ENCODE data around the gene TIMM29. TPM values are rescaled to one million over a fixed set of nuclear protein-coding genes. Genes with fewer than 3 reads are reported as not detected.

Gene TIMM29
- total and polyA plus RNA-seq, 7 experiments from 2014 or later, result 15.8 to 47.5 (median 27.1) TPM

DNA sequence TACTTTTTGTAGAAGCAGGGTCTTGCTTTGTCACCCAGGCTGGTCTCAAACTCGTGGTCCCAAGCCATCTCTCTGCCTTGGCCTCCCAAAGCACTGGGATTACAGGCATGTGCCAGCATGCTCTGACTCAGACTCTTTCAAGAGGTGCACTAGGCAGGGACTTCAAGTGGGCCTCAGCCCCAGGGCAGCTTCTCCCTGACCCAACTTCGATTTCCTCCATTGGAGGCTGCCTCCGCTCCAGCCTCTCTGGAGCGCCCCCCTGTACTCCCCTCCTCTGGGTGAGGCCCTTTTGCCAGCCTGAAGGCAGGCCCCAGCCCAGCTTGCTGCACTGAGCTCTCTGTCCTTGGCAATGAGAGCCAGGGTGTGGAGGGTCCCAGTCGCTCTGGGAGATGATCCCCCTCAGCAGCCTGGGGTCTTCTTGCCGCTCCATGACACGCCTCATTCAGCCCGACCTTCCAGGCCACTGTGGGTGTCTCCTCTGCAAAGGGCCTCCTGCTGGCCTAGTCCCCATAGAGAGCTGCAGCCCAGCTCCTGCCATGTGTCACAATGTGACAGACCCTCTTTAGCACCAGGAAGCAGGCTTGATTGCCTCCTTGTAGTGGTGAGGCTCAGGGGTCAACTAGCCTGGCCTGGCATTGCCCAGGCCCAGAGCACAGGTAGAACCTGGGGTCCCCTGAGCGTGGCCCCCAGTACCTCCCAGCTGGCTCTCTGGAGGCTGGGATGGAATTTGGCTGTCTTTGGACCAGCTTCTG, 40.8 kb upstream of the TIMM29 start:
- no peak overlapping the region for H3K27ac Mint-ChIP-seq
- Histone ChIP-seq H3K4me3 (ENCODE audit: low read length) (no peak overlapping the region), H3K9me3 (ENCODE audit: control insufficient read depth in 2 of 3, low read length in 3 of 3) (no peaks in the 10 kb centered on the region), H3K27ac (ENCODE audit: low read depth, low read length) (no peak overlapping the region), H3K27me3 (ENCODE audit: control insufficient read depth in 2 of 2, insufficient read depth in 2 of 2, low read length in 2 of 2) (no peaks in the 10 kb centered on the region), H3K4me1 (ENCODE audit: control insufficient read depth in 2 of 2, insufficient read depth in 2 of 2, low read length in 2 of 2) (no peaks in the 10 kb centered on the region), H3K36me3 (ENCODE audit: control insufficient read depth in 2 of 3, insufficient read depth in 3 of 3, low read length in 3 of 3) (no peaks in the 10 kb centered on the region)
- no peak for DNase-seq
- no peaks in the 10 kb centered on the region for H3K27me3 Mint-ChIP-seq
- peaks cover 3 to 21% (median 10%) of the 10 kb centered on the region in 7 donors for H3K4me1 Mint-ChIP-seq
- H3K9me3 Mint-ChIP-seq, result no peaks in the 10 kb centered on the region
- no peak for ATAC-seq
- CTCF ChIA-PET, result no interaction called here
- H3K36me3 Mint-ChIP-seq, result no peaks in the 10 kb centered on the region
- intact Hi-C loops (cut with micrococcal nuclease), result no loop called here
- H3K4me3 Mint-ChIP-seq, result no peak overlapping the region
- POLR2A ChIA-PET, result no interaction called here

DNA sequence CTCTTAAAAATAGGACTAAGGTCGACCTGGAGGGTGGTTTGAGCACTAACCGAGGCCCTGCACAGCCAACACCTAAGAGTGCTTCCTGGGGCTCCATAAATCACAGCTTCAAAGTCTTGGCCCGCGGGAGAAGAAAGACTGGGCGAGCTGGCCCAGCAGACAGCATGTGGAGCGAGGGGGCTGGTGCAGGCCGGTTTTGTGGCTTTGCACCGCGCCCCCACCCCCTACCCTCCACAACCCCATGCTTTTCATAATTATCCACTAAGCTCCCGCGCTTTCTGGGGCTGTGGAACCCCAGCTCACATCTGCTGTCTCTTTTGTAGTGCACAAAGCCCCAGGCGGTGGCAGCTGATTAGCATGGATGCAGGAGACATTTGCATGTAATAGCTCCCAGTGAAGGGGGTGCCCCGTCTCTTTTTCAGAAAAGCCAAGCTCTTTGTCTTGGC, 40.2 kb upstream of the TIMM29 start:
- no peaks in the 10 kb centered on the region for H3K36me3 ChIP-seq (ENCODE audit: control insufficient read depth in 2 of 3, insufficient read depth in 3 of 3, low read length in 3 of 3)
- H3K27me3 ChIP-seq (ENCODE audit: control insufficient read depth in 2 of 2, insufficient read depth in 2 of 2, low read length in 2 of 2), result no peaks in the 10 kb centered on the region
- no peaks in the 10 kb centered on the region for H3K9me3 ChIP-seq (ENCODE audit: control insufficient read depth in 2 of 3, low read length in 3 of 3)
- H3K4me3 Mint-ChIP-seq, result no peak overlapping the region
- POLR2A ChIA-PET, result no interaction called here
- peak overlapping the region in 2 of 9 donors; percentile 17 to 52 for H3K27ac Mint-ChIP-seq
- H3K27ac ChIP-seq (ENCODE audit: low read depth, low read length), result no peak overlapping the region
- H3K27me3 Mint-ChIP-seq, result no peaks in the 10 kb centered on the region
- H3K9me3 Mint-ChIP-seq, result no peaks in the 10 kb centered on the region
- no peak overlapping the region for H3K4me3 ChIP-seq (ENCODE audit: low read length)
- peaks cover 3 to 21% (median 10%) of the 10 kb centered on the region in 7 donors for H3K4me1 Mint-ChIP-seq
- no peak for DNase-seq
- intact Hi-C loops (cut with micrococcal nuclease), result no loop called here
- no peaks in the 10 kb centered on the region for H3K4me1 ChIP-seq (ENCODE audit: control insufficient read depth in 2 of 2, insufficient read depth in 2 of 2, low read length in 2 of 2)
- ATAC-seq, result no peak
- H3K36me3 Mint-ChIP-seq, result no peaks in the 10 kb centered on the region
- CTCF ChIA-PET, result no interaction called here

DNA sequence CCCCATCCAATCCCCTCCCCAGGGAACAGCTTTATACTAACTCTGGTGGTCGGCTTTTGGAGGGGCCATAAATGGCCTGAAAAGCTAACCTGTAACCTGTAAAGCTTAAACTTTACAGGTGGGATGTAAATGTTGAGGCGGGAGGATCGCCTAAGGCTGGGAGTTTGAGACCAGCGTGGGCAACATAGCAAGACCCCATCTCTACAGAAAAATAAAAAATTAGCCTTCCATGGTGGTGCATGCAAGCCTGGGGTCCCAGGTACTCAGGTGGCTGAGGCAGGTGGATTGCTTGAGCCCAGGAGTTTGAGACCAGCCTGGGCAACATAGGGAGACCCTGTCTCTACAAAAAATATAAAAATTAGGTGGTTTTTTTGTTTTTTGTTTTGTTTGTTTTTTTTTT, 38.7 kb upstream of the TIMM29 start:
- H3K36me3 ChIP-seq (ENCODE audit: control insufficient read depth in 2 of 3, insufficient read depth in 3 of 3, low read length in 3 of 3), result no peaks in the 10 kb centered on the region
- H3K36me3 Mint-ChIP-seq, result peaks cover 0 to 3% (median 0%) of the 10 kb centered on the region in 5 donors
- H3K4me3 Mint-ChIP-seq, result no peak overlapping the region
- no peaks in the 10 kb centered on the region for H3K27me3 ChIP-seq (ENCODE audit: control insufficient read depth in 2 of 2, insufficient read depth in 2 of 2, low read length in 2 of 2)
- no peak for DNase-seq
- no peak overlapping the region for H3K27ac Mint-ChIP-seq
- H3K4me3 ChIP-seq (ENCODE audit: low read length), result no peak overlapping the region
- ATAC-seq, result no peak
- no peaks in the 10 kb centered on the region for H3K9me3 Mint-ChIP-seq
- H3K27ac ChIP-seq (ENCODE audit: low read depth, low read length), result no peak overlapping the region
- peaks cover 3 to 21% (median 10%) of the 10 kb centered on the region in 7 donors for H3K4me1 Mint-ChIP-seq
- POLR2A ChIA-PET, result no interaction called here
- no peaks in the 10 kb centered on the region for H3K27me3 Mint-ChIP-seq
- H3K9me3 ChIP-seq (ENCODE audit: control insufficient read depth in 2 of 3, low read length in 3 of 3), result no peaks in the 10 kb centered on the region
- CTCF ChIA-PET, result interaction anchor here (0.6 kb wide), 1 partner anchor 544 kb away, joined by 3 read pairs; no protein-coding TSS in a partner anchor
- H3K4me1 ChIP-seq (ENCODE audit: control insufficient read depth in 2 of 2, insufficient read depth in 2 of 2, low read length in 2 of 2), result no peaks in the 10 kb centered on the region
- intact Hi-C loops (cut with micrococcal nuclease), result no loop called here

DNA sequence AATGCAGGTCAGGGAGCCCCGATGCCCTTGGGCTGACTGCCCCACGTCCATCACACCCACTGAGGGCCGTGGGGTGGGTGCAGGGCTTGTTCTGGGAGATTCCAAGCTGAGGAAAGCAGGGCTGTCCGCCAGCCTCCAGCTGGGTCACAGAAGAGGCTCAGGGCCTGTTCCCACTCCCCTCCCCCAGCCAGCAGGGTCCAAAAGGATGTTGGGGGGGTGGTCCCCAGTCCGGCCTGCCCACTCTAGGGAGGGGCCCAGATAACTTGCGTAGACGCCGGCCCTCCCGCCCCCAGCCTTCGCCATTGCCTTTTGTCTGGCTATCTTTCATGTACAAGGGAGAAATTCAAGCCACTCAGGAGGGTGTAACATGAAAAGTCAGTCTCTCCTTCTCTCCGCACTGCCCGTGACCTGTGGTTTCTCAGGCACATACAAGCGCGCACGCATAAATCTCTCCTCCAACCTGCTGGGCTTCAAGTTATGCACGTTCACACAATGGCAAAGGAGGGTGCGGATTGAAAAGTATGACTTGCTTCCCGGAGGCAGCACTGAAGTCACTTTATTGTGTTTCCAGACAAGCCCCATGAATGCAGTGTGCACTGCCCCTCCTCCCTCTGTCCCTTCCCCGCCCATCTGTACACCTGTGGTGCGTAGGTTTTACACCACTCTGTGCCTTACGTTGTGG, 37.1 kb upstream of the TIMM29 start:
- no peaks in the 10 kb centered on the region for H3K36me3 ChIP-seq (ENCODE audit: control insufficient read depth in 2 of 3, insufficient read depth in 3 of 3, low read length in 3 of 3)
- intact Hi-C loops (cut with micrococcal nuclease), result no loop called here
- DNase-seq, result no peak
- peaks cover 0 to 3% (median 0%) of the 10 kb centered on the region in 5 donors for H3K36me3 Mint-ChIP-seq
- peaks cover 8 to 26% (median 12%) of the 10 kb centered on the region in 7 donors for H3K4me1 Mint-ChIP-seq
- H3K4me3 ChIP-seq (ENCODE audit: low read length), result no peak overlapping the region
- no peak overlapping the region for H3K27ac ChIP-seq (ENCODE audit: low read depth, low read length)
- no peaks in the 10 kb centered on the region for H3K27me3 Mint-ChIP-seq
- H3K9me3 Mint-ChIP-seq, result no peaks in the 10 kb centered on the region
- ChIA-PET POLR2A (no interaction called here), CTCF (no interaction called here)
- H3K27ac Mint-ChIP-seq, result peak overlapping the region in 1 of 9 donors; percentile 21
- no peaks in the 10 kb centered on the region for H3K4me1 ChIP-seq (ENCODE audit: control insufficient read depth in 2 of 2, insufficient read depth in 2 of 2, low read length in 2 of 2)
- no peaks in the 10 kb centered on the region for H3K27me3 ChIP-seq (ENCODE audit: control insufficient read depth in 2 of 2, insufficient read depth in 2 of 2, low read length in 2 of 2)
- no peak overlapping the region for H3K4me3 Mint-ChIP-seq
- no peak for ATAC-seq
- no peaks in the 10 kb centered on the region for H3K9me3 ChIP-seq (ENCODE audit: control insufficient read depth in 2 of 3, low read length in 3 of 3)

DNA sequence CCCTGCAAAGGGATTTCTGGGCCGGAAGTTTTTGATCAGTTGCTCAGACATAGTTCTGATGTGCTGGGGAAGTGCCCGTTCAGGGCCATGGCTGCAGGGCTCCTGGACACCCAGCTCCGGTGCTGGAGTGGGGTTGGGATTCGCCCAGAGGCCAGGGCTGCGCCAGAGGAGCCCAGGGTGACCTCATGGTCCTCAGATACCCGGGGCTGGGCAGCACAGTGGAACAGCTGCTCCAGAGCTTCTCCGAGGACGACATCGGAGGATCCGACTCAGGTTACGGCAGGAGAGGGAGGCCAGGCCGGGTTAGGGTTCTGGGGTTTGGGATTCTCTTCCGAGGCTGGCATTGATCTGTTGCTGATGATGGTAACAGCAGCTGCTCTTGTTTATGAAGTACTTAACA, 36.4 kb upstream of the TIMM29 start:
- ATAC-seq (no peak), DNase-seq (no peak)
- H3K27ac ChIP-seq (ENCODE audit: low read depth, low read length), result no peak overlapping the region
- H3K9me3 ChIP-seq (ENCODE audit: control insufficient read depth in 2 of 3, low read length in 3 of 3), result no peaks in the 10 kb centered on the region
- Mint-ChIP-seq H3K4me3 (no peak overlapping the region), H3K36me3 (peaks cover 0 to 3% (median 0%) of the 10 kb centered on the region in 5 donors), H3K9me3 (no peaks in the 10 kb centered on the region), H3K4me1 (peaks cover 12 to 28% (median 17%) of the 10 kb centered on the region in 7 donors), H3K27me3 (no peaks in the 10 kb centered on the region), H3K27ac (no peak overlapping the region)
- no peaks in the 10 kb centered on the region for H3K4me1 ChIP-seq (ENCODE audit: control insufficient read depth in 2 of 2, insufficient read depth in 2 of 2, low read length in 2 of 2)
- CTCF ChIA-PET, result no interaction called here
- no peaks in the 10 kb centered on the region for H3K36me3 ChIP-seq (ENCODE audit: control insufficient read depth in 2 of 3, insufficient read depth in 3 of 3, low read length in 3 of 3)
- POLR2A ChIA-PET, result no interaction called here
- intact Hi-C loops (cut with micrococcal nuclease), result no loop called here
- no peaks in the 10 kb centered on the region for H3K27me3 ChIP-seq (ENCODE audit: control insufficient read depth in 2 of 2, insufficient read depth in 2 of 2, low read length in 2 of 2)
- no peak overlapping the region for H3K4me3 ChIP-seq (ENCODE audit: low read length)

DNA sequence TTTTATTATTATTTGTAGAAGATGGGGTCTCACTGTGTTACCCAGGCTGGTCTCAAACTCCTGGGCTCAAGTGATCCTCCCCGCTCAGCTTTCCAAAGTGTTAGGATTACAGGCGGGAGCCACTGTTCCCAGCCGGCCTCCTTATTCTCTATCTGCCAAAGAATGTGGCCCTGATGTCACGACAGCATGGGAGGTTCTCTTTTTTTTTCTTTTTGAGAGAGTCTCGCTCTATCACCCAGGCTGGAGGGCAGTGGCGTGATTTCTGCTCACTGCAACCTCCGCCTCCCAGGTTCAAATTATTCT, 33.7 kb upstream of the TIMM29 start:
- CTCF ChIA-PET, result interaction anchor here (0.8 kb wide), 1 partner anchor 31 kb away, joined by 3 read pairs; no protein-coding TSS in a partner anchor
- Histone ChIP-seq H3K36me3 (ENCODE audit: control insufficient read depth in 2 of 3, insufficient read depth in 3 of 3, low read length in 3 of 3) (no peaks in the 10 kb centered on the region), H3K4me1 (ENCODE audit: control insufficient read depth in 2 of 2, insufficient read depth in 2 of 2, low read length in 2 of 2) (no peaks in the 10 kb centered on the region), H3K9me3 (ENCODE audit: control insufficient read depth in 2 of 3, low read length in 3 of 3) (no peaks in the 10 kb centered on the region), H3K27me3 (ENCODE audit: control insufficient read depth in 2 of 2, insufficient read depth in 2 of 2, low read length in 2 of 2) (no peaks in the 10 kb centered on the region), H3K4me3 (ENCODE audit: low read length) (no peak overlapping the region), H3K27ac (ENCODE audit: low read depth, low read length) (no peak overlapping the region)
- no peaks in the 10 kb centered on the region for H3K27me3 Mint-ChIP-seq
- DNase-seq (no peak), ATAC-seq (no peak)
- POLR2A ChIA-PET, result no interaction called here
- intact Hi-C loops (cut with micrococcal nuclease), result no loop called here
- peaks cover 6 to 21% (median 15%) of the 10 kb centered on the region in 7 donors for H3K4me1 Mint-ChIP-seq
- peak overlapping the region in 1 of 9 donors; percentile 17 for H3K27ac Mint-ChIP-seq
- no peaks in the 10 kb centered on the region for H3K9me3 Mint-ChIP-seq
- no peak overlapping the region for H3K4me3 Mint-ChIP-seq
- H3K36me3 Mint-ChIP-seq, result peaks cover 0 to 3% (median 0%) of the 10 kb centered on the region in 5 donors

Data from naive thymus-derived CD4-positive, alpha-beta T cell (primary cell).